HEK293T (cell line): Measurements from ENCODE around the gene BUD13.

Experiments used
- CTCF ChIA-PET: fragments of 350-600 bp; formaldehyde crosslinking; extraction: SDS; loops from one replicate; lab custom pipeline; 2021; ENCODE audit warnings: antibody characterized with exemption, inconsistent platforms; lab: Yijun Ruan, JAX
- POLR2A ChIA-PET: fragments of 350-600 bp; formaldehyde crosslinking; extraction: SDS; loops from one replicate; lab custom pipeline; 2020; ENCODE audit warnings: antibody characterized with exemption, inconsistent platforms; lab: Yijun Ruan, JAX
- DNase-seq: peaks from one replicate; pipeline ENCODE4 v3.0.0; 2012; ENCODE audit warnings: mixed read lengths; ENCODE audit errors: extremely low spot score
- ARNT ChIP-seq: fragments of 450-650 bp; IDR thresholded peaks from 2 replicates; pipeline ENCODE4 v1.6.1; 2017; ENCODE audit warnings: mild to moderate bottlenecking
- BHLHE40 ChIP-seq: fragments of 450-650 bp; IDR thresholded peaks from 2 replicates; pipeline ENCODE4 v1.6.1; 2016; ENCODE audit warnings: mild to moderate bottlenecking, moderate library complexity, borderline replicate concordance
- CTBP1 ChIP-seq: fragments of 450-650 bp; IDR thresholded peaks from 2 replicates; pipeline ENCODE4 v1.6.1; 2016; ENCODE audit warnings: borderline replicate concordance
- ELF4 ChIP-seq: fragments of 450-650 bp; IDR thresholded peaks from 2 replicates; pipeline ENCODE4 v1.6.1; 2017; ENCODE audit warnings: antibody characterized with exemption
- FOXA1 ChIP-seq: fragments of 450-650 bp; IDR thresholded peaks from 2 replicates; pipeline ENCODE4 v1.6.1; 2016; ENCODE audit warnings: mild to moderate bottlenecking
- FOXK2 ChIP-seq: fragments of 450-650 bp; IDR thresholded peaks from 2 replicates; pipeline ENCODE4 v1.6.1; 2016; ENCODE audit warnings: mild to moderate bottlenecking
- FOXM1 ChIP-seq: fragments of 450-650 bp; IDR thresholded peaks from 2 replicates; pipeline ENCODE4 v1.6.1; 2017; ENCODE audit warnings: mild to moderate bottlenecking, borderline replicate concordance
- HDGF ChIP-seq: fragments of 450-650 bp; IDR thresholded peaks from 2 replicates; pipeline ENCODE4 v1.6.1; 2017; ENCODE audit warnings: antibody characterized with exemption, borderline replicate concordance
- L3MBTL2 ChIP-seq: fragments of 450-650 bp; conservative IDR thresholded peaks from 2 replicates; pipeline ENCODE4 v1.6.1; 2016; ENCODE audit warnings: mild to moderate bottlenecking
- LEF1 ChIP-seq: fragments of 450-650 bp; IDR thresholded peaks from 2 replicates; pipeline ENCODE4 v1.6.1; 2017; ENCODE audit warnings: mild to moderate bottlenecking, borderline replicate concordance
- NFRKB ChIP-seq: fragments of 450-650 bp; IDR thresholded peaks from 2 replicates; pipeline ENCODE4 v1.6.1; 2016; ENCODE audit warnings: mild to moderate bottlenecking, moderate library complexity
- SP1 ChIP-seq: fragments of 450-650 bp; IDR thresholded peaks from 2 replicates; pipeline ENCODE4 v1.6.1; 2017
- SUZ12 ChIP-seq: fragments of 450-650 bp; IDR thresholded peaks from 2 replicates; pipeline ENCODE4 v1.6.1; 2016; ENCODE audit warnings: mild to moderate bottlenecking
- TARDBP ChIP-seq: fragments of 450-650 bp; IDR thresholded peaks from 2 replicates; pipeline ENCODE4 v1.6.1; 2016
- ZNF384 ChIP-seq: fragments of 450-650 bp; IDR thresholded peaks from 2 replicates; pipeline ENCODE4 v1.6.1; 2016
- TF ChIP-seq, protein P1 (sequence below): fragments of 450-650 bp; IDR thresholded peaks from 2 replicates; pipeline ENCODE4 v1.6.1; 2016

The BUD13 gene

DNA sequence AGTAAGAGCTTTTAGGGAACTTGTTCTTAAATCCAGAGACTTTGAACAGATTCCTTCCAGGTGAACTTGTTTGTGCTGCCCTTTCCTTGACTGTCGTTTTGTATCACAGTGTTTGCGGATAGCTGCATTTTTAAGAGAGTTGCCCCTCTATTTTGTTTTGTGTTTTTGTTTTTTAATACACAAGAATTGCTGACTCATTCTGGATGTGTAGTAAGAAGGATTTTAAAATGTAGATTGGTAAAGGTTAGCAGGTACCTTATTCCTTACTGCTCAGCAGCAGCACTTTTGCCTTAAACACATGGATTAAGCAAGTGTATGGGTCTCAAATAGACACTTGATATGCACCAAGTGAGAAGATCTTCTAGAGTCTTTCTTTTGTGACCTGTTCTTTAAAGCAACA, 27.8 kb upstream of the BUD13 start:
- ChIA-PET POLR2A (interaction anchor here (2.0 kb wide), 1 partner anchor 13 kb away, joined by 6 read pairs; the partner anchor contains the start of gene ZPR1), CTCF (interaction anchor here (0.7 to 2.0 kb wide), 2 partner anchors 10 to 40 kb away, joined by 8 to 11 read pairs; partner anchors contain the start of gene APOA5)
- TF ChIP-seq LEF1, result no peak
- TF ChIP-seq CTBP1, result no peak
- no peak for TF ChIP-seq L3MBTL2
- no peak for TF ChIP-seq FOXA1
- no peak for TF ChIP-seq SUZ12
- no peak for TF ChIP-seq FOXM1
- TF ChIP-seq, protein P1, sequence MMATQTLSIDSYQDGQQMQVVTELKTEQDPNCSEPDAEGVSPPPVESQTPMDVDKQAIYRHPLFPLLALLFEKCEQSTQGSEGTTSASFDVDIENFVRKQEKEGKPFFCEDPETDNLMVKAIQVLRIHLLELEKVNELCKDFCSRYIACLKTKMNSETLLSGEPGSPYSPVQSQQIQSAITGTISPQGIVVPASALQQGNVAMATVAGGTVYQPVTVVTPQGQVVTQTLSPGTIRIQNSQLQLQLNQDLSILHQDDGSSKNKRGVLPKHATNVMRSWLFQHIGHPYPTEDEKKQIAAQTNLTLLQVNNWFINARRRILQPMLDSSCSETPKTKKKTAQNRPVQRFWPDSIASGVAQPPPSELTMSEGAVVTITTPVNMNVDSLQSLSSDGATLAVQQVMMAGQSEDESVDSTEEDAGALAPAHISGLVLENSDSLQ, result no peak
- TF ChIP-seq FOXK2, result no peak
- TF ChIP-seq HDGF, result no peak
- DNase-seq, result no peak

DNA sequence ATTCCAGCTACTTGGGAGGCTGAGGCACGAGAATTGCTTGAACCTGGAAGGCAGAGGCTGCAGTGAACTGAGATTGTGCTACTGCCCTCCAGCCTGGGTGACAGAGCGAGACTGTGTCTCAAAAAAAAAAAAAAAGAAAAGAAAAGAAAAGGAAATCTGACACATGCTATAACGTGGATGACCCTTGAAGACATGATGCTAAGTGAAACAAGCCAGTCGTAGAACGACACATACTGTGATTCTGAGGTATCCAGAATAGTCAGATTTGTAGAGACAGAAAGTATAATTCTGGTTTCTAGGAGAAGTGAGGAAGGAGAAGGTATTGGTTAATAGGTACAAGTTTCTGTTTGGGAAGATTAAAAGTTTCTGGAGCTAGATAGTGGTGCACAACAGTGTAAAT, 25.6 kb upstream of the BUD13 start:
- CTCF ChIA-PET, result interaction anchor here (0.9 kb wide), 1 partner anchor 37 kb away, joined by 3 read pairs; no protein-coding TSS in a partner anchor
- DNase-seq, result no peak
- TF ChIP-seq TARDBP (no peak), ELF4 (no peak), LEF1 (no peak), BHLHE40 (no peak), FOXM1 (no peak), NFRKB (no peak), CTBP1 (no peak), ZNF384 (no peak), L3MBTL2 (no peak), SUZ12 (no peak), SP1 (no peak)
- TF ChIP-seq, protein P1, result no peak
- POLR2A ChIA-PET, result interaction anchor here (1.0 to 2.0 kb wide), 2 partner anchors 10 to 37 kb away, joined by 3 to 6 read pairs; partner anchors contain the start of gene ZPR1

DNA sequence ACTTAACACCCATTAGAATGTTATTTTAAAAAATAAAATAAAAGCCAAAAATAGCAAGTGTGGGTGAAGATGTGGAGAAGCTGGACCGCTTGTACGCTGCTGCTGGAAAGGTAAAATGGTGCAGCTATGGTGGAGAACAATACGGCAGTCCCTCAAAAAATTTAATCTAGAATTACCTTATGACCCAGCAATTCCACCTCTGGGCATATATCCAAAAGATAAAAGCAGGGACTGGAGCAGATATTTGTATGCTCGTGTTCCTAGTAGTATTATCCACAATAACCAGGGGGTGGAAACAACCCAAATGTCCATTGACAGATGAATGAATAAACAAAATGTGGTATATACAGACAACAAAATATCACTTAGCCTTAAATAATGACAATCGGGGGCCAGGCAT, 25.0 kb upstream of the BUD13 start:
- POLR2A ChIA-PET, result no interaction called here
- TF ChIP-seq L3MBTL2, result no peak
- TF ChIP-seq FOXA1, result no peak
- TF ChIP-seq NFRKB, result no peak
- no peak for TF ChIP-seq FOXK2
- TF ChIP-seq ELF4, result no peak
- TF ChIP-seq, protein P1, result no peak
- no peak for TF ChIP-seq BHLHE40
- TF ChIP-seq SUZ12, result no peak
- no peak for TF ChIP-seq ZNF384
- TF ChIP-seq SP1, result no peak
- no peak for TF ChIP-seq TARDBP
- no peak for TF ChIP-seq ARNT
- no peak for TF ChIP-seq CTBP1
- TF ChIP-seq LEF1, result no peak
- DNase-seq, result no peak
- CTCF ChIA-PET, result no interaction called here

DNA sequence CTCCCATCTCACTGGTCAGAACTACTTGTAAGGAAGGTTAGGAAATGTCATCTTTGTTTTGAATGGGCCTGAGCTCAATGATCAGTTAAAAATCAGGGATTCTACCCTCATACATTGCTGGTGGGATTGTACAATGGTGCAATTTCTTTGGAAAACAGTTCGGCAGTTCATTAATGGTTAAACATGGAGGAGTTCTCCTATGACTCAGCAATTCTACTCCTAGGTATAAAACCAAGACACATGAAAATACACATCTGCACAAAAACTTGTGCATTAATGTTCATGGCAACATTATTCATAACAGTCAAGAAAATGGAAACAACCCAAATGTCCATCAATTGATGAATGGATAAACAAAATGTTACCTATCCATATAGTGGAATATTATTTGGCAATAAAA, 23.8 kb upstream of the BUD13 start:
- no peak for TF ChIP-seq FOXA1
- TF ChIP-seq FOXM1, result no peak
- no peak for TF ChIP-seq TARDBP
- TF ChIP-seq BHLHE40, result no peak
- TF ChIP-seq L3MBTL2, result no peak
- TF ChIP-seq, protein P1, result no peak
- TF ChIP-seq HDGF, result no peak
- TF ChIP-seq SUZ12, result no peak
- TF ChIP-seq CTBP1, result no peak
- no peak for TF ChIP-seq SP1
- TF ChIP-seq NFRKB, result no peak
- no peak for TF ChIP-seq LEF1
- ChIA-PET POLR2A (no interaction called here), CTCF (no interaction called here)
- no peak for DNase-seq

DNA sequence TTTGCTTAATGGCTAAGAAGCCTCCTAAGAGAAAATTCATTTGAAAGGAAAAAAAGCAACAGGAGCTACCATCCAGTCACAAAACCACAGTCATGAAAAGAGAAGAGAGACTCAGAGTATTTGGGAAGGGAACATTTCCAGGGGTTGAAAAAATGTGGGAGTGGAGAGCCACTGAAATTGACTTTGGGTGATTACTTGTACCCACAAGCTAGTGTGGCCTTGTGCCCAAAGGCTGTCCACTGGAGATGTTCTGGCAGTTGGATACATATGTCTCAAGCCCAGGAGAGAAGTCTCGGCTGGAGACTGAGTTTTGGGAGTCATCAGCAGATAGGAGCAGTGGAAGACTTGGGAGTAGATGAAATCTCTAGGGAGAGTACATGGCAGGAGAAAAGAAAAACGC, 22.1 kb upstream of the BUD13 start:
- POLR2A ChIA-PET, result no interaction called here
- CTCF ChIA-PET, result interaction anchor here (2.9 kb wide), 1 partner anchor 41 kb away, joined by 11 read pairs; no protein-coding TSS in a partner anchor
- DNase-seq, result no peak
- TF ChIP-seq ELF4 (no peak), L3MBTL2 (no peak), FOXM1 (no peak), TARDBP (no peak), NFRKB (no peak), SUZ12 (no peak), LEF1 (no peak), ZNF384 (no peak), FOXA1 (no peak)

DNA sequence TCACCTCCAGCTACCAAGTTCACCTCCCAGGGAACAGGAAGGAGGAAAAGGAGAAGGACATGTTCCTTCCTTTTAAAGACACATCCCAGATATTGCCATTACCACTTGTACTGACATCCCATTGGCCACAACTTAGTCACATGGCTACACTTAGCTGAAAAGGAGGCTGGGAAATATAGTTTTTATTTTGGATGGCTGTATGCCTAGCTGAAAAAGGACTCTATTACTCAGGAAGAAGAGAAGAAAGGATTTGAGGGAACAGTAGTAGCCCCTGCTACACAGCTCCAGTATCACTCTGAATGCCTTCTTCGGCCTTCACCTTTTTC, 20.9 kb upstream of the BUD13 start:
- ChIA-PET POLR2A (interaction anchor here (2.0 kb wide), 1 partner anchor 42 kb away, joined by 8 read pairs; no protein-coding TSS in a partner anchor), CTCF (interaction anchor here (2.9 kb wide), 1 partner anchor 42 kb away, joined by 11 read pairs; no protein-coding TSS in a partner anchor)
- no peak for TF ChIP-seq LEF1
- TF ChIP-seq BHLHE40, result no peak
- TF ChIP-seq, protein P1, result no peak
- TF ChIP-seq ELF4, result no peak
- no peak for TF ChIP-seq FOXM1
- TF ChIP-seq CTBP1, result no peak
- TF ChIP-seq ARNT, result no peak
- no peak for TF ChIP-seq FOXK2
- no peak for DNase-seq
